ENCODE measurements around the gene TTLL1.
"Not testable (repeated sequence)": the region's sequence is repeated elsewhere in the genome, so short reads cannot be mapped to it uniquely, and the experiment has no call there.

The TTLL1 gene

DNA sequence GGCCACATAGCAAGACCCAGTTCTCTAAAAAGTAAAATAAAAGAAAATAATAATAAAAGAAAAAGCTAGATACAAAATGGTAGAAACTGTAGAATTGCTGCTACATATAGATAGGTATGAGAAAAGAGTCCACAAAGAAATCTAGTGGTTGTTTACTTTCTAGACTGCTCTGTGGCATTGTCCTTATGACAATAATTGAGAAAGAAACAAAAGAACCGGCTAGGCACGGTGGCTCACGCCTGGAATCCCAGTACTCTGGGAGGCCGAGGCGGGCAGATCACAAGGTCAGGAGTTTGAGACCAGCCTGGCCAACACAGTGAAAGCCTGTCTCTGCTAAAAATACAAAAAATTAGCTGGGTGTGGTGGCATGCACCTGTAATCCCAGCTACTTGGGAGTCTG lies 73.0 kb downstream of the TTLL1 start:
- Histone ChIP-seq H3K4me1 (ENCODE audit: control insufficient read depth, insufficient read depth, low read length) (peaks cover 10% of the 10 kb centered on the region), H3K4me3 (ENCODE audit: low read depth, low read length) (peak overlapping the region; percentile 52)
- H3K9me3 ChIP-seq (ENCODE audit: control insufficient read depth, insufficient read depth, low read length); H3K36me3 ChIP-seq (ENCODE audit: control insufficient read depth, insufficient read depth, low read length); H3K27me3 ChIP-seq (ENCODE audit: control insufficient read depth, insufficient read depth, low read length); H3K9ac ChIP-seq (ENCODE audit: low read depth, low read length): not testable (repeated sequence)

DNA sequence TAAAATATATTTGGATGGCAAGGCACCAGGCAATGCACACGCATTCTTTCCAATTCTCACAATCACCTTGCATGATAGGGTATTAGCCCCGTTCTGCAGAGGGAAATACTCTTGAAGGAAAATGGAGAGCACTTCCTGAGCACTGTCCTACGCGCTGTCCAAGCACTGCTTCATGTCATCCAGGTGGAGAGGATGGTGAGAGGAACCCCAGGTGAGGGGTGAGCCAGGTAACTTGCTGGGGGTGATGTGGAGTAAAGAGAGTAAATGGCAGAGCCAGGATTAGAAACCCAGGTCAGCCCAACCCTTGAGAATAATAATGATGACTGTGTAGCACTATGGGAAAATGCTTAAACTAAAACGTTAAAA lies 73.5 kb downstream of the TTLL1 start:
- H3K36me3 ChIP-seq (ENCODE audit: control insufficient read depth, insufficient read depth, low read length), result no peaks in the 10 kb centered on the region
- H3K9me3 ChIP-seq (ENCODE audit: control insufficient read depth, insufficient read depth, low read length), result no peaks in the 10 kb centered on the region
- peak overlapping the region; percentile 52 for H3K4me3 ChIP-seq (ENCODE audit: low read depth, low read length)
- H3K4me1 ChIP-seq (ENCODE audit: control insufficient read depth, insufficient read depth, low read length), result peaks cover 13% of the 10 kb centered on the region
- H3K9ac ChIP-seq (ENCODE audit: low read depth, low read length), result peak overlapping the region; percentile 61
- no peaks in the 10 kb centered on the region for H3K27me3 ChIP-seq (ENCODE audit: control insufficient read depth, insufficient read depth, low read length)

DNA sequence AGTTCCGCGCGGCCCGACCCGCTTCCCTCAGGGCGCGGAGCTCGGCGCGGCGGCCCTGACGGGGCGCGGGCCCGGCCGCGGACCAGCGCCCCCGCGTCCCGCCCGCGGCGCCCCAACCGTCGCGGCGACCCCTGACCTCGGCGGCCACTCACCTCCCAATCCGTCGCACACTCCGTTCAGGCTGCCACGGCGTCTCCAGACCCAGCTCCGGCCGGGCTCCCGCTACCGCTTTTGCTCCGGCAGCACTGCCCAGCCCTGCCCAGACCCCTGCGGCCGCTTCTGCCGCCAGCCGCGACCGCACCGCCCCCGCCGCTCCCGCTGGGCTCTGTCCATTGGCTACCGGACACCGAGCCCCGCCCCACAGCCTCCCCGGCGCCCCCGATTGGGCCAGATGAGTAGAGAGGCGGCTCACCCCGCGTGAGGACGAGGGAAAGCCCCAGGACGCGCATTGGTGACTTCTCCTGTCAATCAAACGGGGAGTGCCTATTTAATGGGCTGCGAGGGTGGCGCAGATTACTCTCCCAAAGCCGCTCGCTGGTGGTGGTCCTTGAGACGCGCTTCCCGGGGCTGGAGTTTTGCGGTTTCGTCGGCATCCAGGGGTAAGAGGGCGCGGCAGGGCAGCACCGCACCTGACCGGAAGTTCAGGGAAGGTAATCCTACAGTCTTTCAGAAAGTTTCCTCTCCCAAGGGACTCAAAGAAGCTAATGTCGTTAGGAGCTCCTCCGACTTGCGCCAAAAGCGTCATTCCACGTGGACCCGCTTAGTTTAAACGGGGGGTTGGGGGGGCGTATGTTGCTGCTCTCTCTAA lies 74.1 kb downstream of the TTLL1 start, which contains the start of gene PACSIN2:
Gene PACSIN2, minus strand, starts transcription at position 281 of the 808 bp plus-strand sequence. CDS start 103,069 bp downstream, outside the sequence.
- Histone ChIP-seq H3K9me3 (ENCODE audit: control insufficient read depth, insufficient read depth, low read length) (no peaks in the 10 kb centered on the region), H3K4me3 (ENCODE audit: low read depth, low read length) (peak within 1 kb of the TSS; percentile 85), H3K9ac (ENCODE audit: low read depth, low read length) (peak within 1 kb of the TSS; percentile 77), H3K36me3 (ENCODE audit: control insufficient read depth, insufficient read depth, low read length) (no peaks in the 10 kb centered on the region), H3K27me3 (ENCODE audit: control insufficient read depth, insufficient read depth, low read length) (no peaks in the 10 kb centered on the region), H3K4me1 (ENCODE audit: control insufficient read depth, insufficient read depth, low read length) (peaks cover 13% of the 10 kb centered on the region)

DNA sequence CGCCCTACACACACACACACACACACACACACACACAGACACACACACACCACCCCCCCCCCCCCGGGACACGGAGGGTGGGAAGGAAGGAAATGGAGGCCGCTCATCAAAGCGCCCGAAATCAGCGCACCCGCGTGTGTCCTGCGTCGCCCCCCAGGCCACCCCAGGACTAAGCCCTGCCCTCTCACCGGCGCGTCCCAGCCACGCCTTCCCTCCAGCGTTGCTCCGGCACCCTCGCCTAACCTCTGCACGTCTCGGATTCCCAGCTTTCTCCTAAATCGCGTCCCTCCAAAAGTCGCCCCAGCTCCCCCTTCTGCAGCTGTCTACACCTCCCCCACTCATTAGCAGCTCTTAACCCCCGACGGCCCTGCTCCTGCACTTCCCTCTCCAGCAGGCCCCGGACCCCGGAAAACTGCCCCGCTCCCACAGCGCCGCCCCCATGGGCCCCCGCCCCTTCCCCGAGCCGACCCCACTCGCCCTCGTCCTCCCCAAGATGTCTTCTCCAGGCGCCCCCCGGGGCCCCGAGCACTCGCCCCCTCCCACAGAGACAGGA lies 74.8 kb downstream of the TTLL1 start:
- H3K36me3 ChIP-seq (ENCODE audit: control insufficient read depth, insufficient read depth, low read length), result no peaks in the 10 kb centered on the region

DNA sequence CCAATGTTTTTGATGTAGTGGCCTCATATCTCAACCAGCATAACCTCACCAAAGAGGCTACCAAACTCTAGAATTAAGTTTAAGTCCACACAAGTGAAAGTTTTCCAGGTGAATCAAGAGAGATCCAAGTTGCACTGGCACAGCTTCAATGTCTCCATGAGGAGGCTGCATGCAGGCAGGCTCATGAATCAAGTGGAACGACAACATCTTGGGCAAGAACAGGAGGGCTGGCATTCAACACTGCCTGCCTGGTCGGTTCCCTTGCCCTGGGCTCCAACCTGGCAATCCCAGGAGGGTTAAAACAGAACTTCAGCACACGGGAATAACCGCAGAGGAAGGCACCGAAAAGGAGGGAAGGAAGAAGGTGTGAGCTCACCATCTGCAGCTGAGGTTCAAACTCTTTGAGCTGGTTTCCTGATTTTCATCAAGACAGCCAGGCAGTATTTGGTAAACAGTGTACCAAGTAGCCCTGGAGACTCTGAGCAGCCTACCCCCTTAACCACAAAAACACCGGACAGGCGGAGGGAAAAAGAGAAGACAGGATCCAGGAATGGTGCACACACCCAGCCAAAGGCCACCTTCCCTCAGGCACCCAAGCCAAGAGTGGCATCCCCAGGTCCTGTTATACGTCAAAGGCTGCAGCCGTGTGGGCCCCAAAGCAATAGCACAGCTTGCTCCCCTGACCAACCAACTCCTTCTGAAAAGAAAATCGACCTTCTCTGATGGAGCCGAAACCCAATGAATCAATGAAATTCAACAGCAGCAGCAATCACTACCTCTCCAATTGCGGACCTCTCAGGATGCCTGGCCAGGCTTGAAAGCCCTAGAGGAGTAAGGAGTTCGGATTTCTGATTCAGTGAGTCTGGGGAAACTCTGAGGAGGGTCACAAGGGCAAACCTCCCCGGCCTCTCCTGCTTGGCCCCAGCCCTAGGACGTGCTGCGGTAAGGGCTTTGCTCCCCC lies 75.6 kb downstream of the TTLL1 start:
- peak overlapping the region; percentile 85 for H3K4me3 ChIP-seq (ENCODE audit: low read depth, low read length)
- H3K27me3 ChIP-seq (ENCODE audit: control insufficient read depth, insufficient read depth, low read length), result no peaks in the 10 kb centered on the region
- H3K36me3 ChIP-seq (ENCODE audit: control insufficient read depth, insufficient read depth, low read length), result no peaks in the 10 kb centered on the region
- peaks cover 13% of the 10 kb centered on the region for H3K4me1 ChIP-seq (ENCODE audit: control insufficient read depth, insufficient read depth, low read length)
- H3K9ac ChIP-seq (ENCODE audit: low read depth, low read length), result peak overlapping the region; percentile 77
- no peaks in the 10 kb centered on the region for H3K9me3 ChIP-seq (ENCODE audit: control insufficient read depth, insufficient read depth, low read length)

More for the DNA sequence above, 74.8 kb downstream of the TTLL1 start:
- peak overlapping the region; percentile 85 for H3K4me3 ChIP-seq (ENCODE audit: low read depth, low read length)
- peak overlapping the region; percentile 77 for H3K9ac ChIP-seq (ENCODE audit: low read depth, low read length)
- H3K27me3 ChIP-seq (ENCODE audit: control insufficient read depth, insufficient read depth, low read length), result no peaks in the 10 kb centered on the region
- no peaks in the 10 kb centered on the region for H3K9me3 ChIP-seq (ENCODE audit: control insufficient read depth, insufficient read depth, low read length)
- peaks cover 13% of the 10 kb centered on the region for H3K4me1 ChIP-seq (ENCODE audit: control insufficient read depth, insufficient read depth, low read length)

DNA sequence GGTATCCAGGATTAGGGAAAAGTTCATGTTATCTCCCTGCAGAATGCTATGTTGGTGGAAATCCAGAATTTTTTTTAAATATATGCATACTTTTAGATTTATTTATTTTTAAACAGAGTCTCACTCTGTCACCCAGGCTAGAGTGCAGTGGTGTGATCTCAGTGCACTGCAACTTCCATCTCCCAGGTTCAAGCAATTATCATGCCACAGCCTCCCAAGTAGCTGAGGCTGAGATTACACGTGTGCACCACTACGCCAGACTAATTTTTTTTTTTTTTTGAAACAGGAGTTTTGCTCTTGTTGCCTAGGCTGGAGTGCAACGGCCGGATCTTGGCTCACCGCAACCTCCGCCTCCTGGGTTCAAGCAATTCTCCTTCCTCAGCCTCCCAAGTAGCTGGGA lies 76.8 kb downstream of the TTLL1 start:
- Histone ChIP-seq H3K4me1 (ENCODE audit: control insufficient read depth, insufficient read depth, low read length) (peaks cover 17% of the 10 kb centered on the region), H3K36me3 (ENCODE audit: control insufficient read depth, insufficient read depth, low read length) (no peaks in the 10 kb centered on the region), H3K9me3 (ENCODE audit: control insufficient read depth, insufficient read depth, low read length) (no peaks in the 10 kb centered on the region), H3K9ac (ENCODE audit: low read depth, low read length) (no peak overlapping the region), H3K27me3 (ENCODE audit: control insufficient read depth, insufficient read depth, low read length) (no peaks in the 10 kb centered on the region), H3K4me3 (ENCODE audit: low read depth, low read length) (no peak overlapping the region)

DNA sequence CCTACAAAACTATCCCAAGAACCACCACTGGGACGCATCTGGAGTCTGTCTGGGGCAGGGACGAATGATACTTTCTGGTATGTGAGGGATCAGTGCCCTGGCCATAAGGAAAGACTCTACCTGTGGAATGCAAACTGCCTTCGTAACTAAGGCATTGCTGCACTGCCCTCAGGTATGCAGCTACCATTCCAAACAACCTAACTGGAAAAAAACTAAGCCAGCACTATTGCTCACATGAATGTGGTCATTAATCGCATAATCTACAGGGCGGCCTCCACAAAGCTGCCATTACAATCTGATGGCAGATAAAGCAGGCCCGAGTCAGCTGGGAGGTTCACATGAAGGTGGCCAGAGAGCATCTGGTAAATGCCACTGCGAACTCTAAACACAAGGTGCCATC lies 78.1 kb downstream of the TTLL1 start:
- H3K9me3 ChIP-seq (ENCODE audit: control insufficient read depth, insufficient read depth, low read length), result no peaks in the 10 kb centered on the region
- no peak overlapping the region for H3K9ac ChIP-seq (ENCODE audit: low read depth, low read length)
- no peak overlapping the region for H3K4me3 ChIP-seq (ENCODE audit: low read depth, low read length)
- peaks cover 2% of the 10 kb centered on the region for H3K36me3 ChIP-seq (ENCODE audit: control insufficient read depth, insufficient read depth, low read length)
- H3K4me1 ChIP-seq (ENCODE audit: control insufficient read depth, insufficient read depth, low read length), result peaks cover 25% of the 10 kb centered on the region
- H3K27me3 ChIP-seq (ENCODE audit: control insufficient read depth, insufficient read depth, low read length), result no peaks in the 10 kb centered on the region

DNA sequence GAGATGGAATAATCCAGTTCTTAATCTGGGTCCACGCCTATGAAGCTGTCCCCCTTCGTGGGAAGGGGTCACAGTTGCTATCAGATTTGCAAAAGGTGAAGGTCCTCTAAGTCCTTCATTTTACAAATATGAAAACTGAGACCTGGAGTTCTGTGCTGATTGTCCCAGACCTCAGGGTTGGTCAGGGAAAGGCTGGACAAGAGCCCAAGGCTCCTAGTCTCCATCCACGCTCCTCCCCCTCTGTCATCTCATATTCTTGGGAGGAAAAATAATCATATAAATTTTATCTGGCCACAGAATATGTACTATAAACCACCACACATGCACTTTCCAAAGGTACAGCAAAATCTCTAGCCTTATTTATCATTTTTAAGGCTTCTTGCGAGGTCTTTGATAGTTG lies 79.7 kb downstream of the TTLL1 start:
- no peak overlapping the region for H3K9ac ChIP-seq (ENCODE audit: low read depth, low read length)
- peaks cover 34% of the 10 kb centered on the region for H3K4me1 ChIP-seq (ENCODE audit: control insufficient read depth, insufficient read depth, low read length)
- H3K9me3 ChIP-seq (ENCODE audit: control insufficient read depth, insufficient read depth, low read length), result no peaks in the 10 kb centered on the region
- H3K36me3 ChIP-seq (ENCODE audit: control insufficient read depth, insufficient read depth, low read length), result peaks cover 2% of the 10 kb centered on the region
- no peaks in the 10 kb centered on the region for H3K27me3 ChIP-seq (ENCODE audit: control insufficient read depth, insufficient read depth, low read length)
- H3K4me3 ChIP-seq (ENCODE audit: low read depth, low read length), result no peak overlapping the region

DNA sequence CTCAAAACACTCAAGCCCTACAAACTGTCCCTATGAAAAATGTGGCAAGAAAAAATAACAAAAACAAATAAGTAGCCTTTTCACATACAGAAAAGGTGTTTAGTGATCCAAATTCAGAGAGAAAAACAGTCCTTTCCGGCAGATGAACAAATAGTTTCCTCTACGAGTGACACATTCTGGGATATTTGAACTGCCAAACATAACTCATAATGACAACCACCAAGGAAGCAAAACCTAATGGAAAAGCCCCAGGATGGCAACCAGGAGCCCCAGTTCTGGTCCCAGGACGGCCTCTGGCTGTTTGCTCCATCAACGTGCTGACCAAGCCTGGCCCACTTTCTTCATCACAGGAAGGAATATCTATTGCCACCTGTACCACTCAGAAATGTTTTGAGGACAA lies 80.3 kb downstream of the TTLL1 start:
- peaks cover 39% of the 10 kb centered on the region for H3K4me1 ChIP-seq (ENCODE audit: control insufficient read depth, insufficient read depth, low read length)
- no peak overlapping the region for H3K4me3 ChIP-seq (ENCODE audit: low read depth, low read length)
- no peak overlapping the region for H3K9ac ChIP-seq (ENCODE audit: low read depth, low read length)
- no peaks in the 10 kb centered on the region for H3K9me3 ChIP-seq (ENCODE audit: control insufficient read depth, insufficient read depth, low read length)
- H3K27me3 ChIP-seq (ENCODE audit: control insufficient read depth, insufficient read depth, low read length), result no peaks in the 10 kb centered on the region
- peaks cover 2% of the 10 kb centered on the region for H3K36me3 ChIP-seq (ENCODE audit: control insufficient read depth, insufficient read depth, low read length)

DNA sequence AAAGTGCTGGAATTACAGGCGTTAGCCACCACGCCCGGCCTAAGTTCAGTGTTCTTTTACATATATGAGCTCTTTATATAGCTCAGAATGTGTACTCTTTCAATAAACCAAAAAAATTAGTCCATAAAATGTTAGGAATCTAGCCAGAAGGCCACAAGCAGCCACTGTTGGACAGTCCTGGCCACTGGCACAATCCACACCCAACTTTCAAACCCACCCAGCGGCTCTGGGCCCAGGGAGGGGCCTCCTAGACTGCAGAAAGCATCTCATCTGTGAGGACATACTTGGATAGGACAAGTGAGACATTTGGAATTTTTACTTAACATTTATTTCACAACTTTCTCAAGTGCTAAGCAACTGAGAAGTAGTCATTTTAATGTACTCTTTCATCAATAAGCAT lies 80.7 kb downstream of the TTLL1 start:
- Histone ChIP-seq H3K36me3 (ENCODE audit: control insufficient read depth, insufficient read depth, low read length) (peaks cover 2% of the 10 kb centered on the region), H3K9ac (ENCODE audit: low read depth, low read length) (no peak overlapping the region), H3K4me3 (ENCODE audit: low read depth, low read length) (no peak overlapping the region), H3K9me3 (ENCODE audit: control insufficient read depth, insufficient read depth, low read length) (no peaks in the 10 kb centered on the region), H3K27me3 (ENCODE audit: control insufficient read depth, insufficient read depth, low read length) (no peaks in the 10 kb centered on the region), H3K4me1 (ENCODE audit: control insufficient read depth, insufficient read depth, low read length) (peaks cover 39% of the 10 kb centered on the region)

DNA sequence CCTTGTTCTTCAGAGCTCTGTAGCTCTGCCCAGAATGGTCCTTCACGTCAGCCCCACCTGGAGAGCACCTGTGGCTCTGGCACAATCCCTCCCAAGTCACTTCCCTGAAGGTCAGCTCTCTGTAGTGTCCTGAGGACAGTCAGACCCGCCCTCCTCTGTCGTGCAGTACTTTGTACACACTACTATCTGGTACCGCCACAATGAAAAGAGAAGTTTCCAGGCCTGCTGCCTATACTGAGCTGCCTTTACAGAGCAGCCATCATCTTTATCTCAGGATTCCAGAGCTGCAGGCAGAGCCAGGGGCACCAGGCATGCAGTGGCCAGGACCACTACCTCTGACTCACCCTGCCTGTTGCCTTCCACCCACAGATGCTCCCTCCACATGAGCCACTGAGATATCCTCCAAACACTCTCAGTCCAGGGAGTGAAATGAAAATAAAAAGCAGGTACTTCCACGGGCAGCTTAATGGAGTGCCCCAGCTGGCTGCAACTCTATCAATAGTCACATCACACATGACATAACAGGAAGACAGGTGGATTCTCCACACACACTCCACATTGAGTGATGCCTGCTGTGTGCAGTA lies 81.6 kb downstream of the TTLL1 start:
- peaks cover 35% of the 10 kb centered on the region for H3K4me1 ChIP-seq (ENCODE audit: control insufficient read depth, insufficient read depth, low read length)
- no peaks in the 10 kb centered on the region for H3K9me3 ChIP-seq (ENCODE audit: control insufficient read depth, insufficient read depth, low read length)

More for the DNA sequence above, 81.6 kb downstream of the TTLL1 start:
- Histone ChIP-seq H3K9ac (ENCODE audit: low read depth, low read length) (peak overlapping the region; percentile 16), H3K4me3 (ENCODE audit: low read depth, low read length) (no peak overlapping the region), H3K27me3 (ENCODE audit: control insufficient read depth, insufficient read depth, low read length) (no peaks in the 10 kb centered on the region), H3K36me3 (ENCODE audit: control insufficient read depth, insufficient read depth, low read length) (peaks cover 2% of the 10 kb centered on the region)

Data from iPS-15b (cell line).